Measurements from ENCODE around the gene FLNB. TPM values are rescaled to one million over a fixed set of nuclear protein-coding genes. Genes with fewer than 3 reads are reported as not detected.

The FLNB gene
- total RNA-seq, 1 donor from 2014 or later: 521 TPM

DNA sequence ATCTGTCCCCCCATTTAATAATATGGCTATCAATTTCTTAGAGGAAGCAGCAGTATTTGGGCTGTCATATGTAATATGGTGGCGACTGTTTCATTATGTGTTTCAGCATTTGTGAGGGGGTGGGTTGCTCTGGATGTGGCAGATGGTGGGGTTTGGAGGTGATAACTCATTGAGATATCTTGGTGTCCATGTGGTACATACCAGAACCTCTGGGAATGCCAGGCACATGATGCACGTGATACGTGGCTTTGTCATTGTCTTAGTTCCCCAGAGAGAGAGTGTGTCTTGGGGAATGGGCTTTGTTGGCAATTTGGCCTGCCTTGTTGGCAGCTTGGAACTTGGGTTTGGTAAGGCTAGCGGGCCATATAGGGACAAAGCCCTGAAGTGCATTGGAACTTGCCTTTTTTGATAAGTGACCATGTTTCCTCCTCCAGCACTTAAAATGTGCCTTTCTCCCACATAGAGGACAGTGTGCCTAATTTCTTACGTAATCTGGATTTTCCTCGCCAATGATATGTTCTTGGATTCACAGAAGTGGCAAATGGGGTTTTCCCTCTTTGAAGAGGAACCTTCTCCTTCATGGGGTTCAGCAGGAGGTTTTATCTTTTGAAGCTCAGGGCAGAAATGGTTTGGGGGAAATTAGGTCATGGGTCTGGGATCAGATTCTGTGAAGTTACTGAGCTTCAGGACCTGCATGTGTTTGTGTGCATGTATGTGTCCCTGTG lies 123.0 kb downstream of the FLNB start:
- Histone ChIP-seq H3K27me3 (ENCODE audit: insufficient read depth, low read length) (no peaks in the 10 kb centered on the region), H3K9ac (ENCODE audit: low read length) (no peak overlapping the region), H3K36me3 (ENCODE audit: insufficient read depth, low read length) (peaks cover 60% of the 10 kb centered on the region), H3K4me3 (ENCODE audit: insufficient read depth, low read depth, low read length) (no peak overlapping the region), H3K4me2 (ENCODE audit: low read length) (no peak overlapping the region), H3K4me1 (ENCODE audit: insufficient read depth, low read length) (no peaks in the 10 kb centered on the region), H3K79me2 (ENCODE audit: insufficient read depth, low read length) (peaks cover 27% of the 10 kb centered on the region), H4K20me1 (ENCODE audit: insufficient read depth, low read length) (peaks cover 68% of the 10 kb centered on the region), H3K9me3 (ENCODE audit: insufficient read depth, low read depth, low read length) (no peaks in the 10 kb centered on the region), H2AFZ (ENCODE audit: low read depth, low read length) (no peak overlapping the region), H3K27ac (ENCODE audit: low read depth, low read length) (no peak overlapping the region)
- TF ChIP-seq EZH2 (IDR thresholded peaks at IDR 0.05; ENCODE audit: insufficient read depth, low read length): no peak
- TF ChIP-seq, protein P1, sequence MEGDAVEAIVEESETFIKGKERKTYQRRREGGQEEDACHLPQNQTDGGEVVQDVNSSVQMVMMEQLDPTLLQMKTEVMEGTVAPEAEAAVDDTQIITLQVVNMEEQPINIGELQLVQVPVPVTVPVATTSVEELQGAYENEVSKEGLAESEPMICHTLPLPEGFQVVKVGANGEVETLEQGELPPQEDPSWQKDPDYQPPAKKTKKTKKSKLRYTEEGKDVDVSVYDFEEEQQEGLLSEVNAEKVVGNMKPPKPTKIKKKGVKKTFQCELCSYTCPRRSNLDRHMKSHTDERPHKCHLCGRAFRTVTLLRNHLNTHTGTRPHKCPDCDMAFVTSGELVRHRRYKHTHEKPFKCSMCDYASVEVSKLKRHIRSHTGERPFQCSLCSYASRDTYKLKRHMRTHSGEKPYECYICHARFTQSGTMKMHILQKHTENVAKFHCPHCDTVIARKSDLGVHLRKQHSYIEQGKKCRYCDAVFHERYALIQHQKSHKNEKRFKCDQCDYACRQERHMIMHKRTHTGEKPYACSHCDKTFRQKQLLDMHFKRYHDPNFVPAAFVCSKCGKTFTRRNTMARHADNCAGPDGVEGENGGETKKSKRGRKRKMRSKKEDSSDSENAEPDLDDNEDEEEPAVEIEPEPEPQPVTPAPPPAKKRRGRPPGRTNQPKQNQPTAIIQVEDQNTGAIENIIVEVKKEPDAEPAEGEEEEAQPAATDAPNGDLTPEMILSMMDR (IDR thresholded peaks at IDR 0.05; ENCODE audit: insufficient read depth, low read depth, low read length): no peak
- Mint-ChIP-seq H3K36me3 (ENCODE audit: low read depth, unreplicated experiment) (peaks cover 62% of the 10 kb centered on the region), H3K9me3 (ENCODE audit: unreplicated experiment) (no peaks in the 10 kb centered on the region), H3K27ac (ENCODE audit: unreplicated experiment) (peak overlapping the region; percentile 43), H3K4me3 (ENCODE audit: unreplicated experiment) (no peak overlapping the region), H3K27me3 (ENCODE audit: low read depth, unreplicated experiment) (no peaks in the 10 kb centered on the region), H3K4me1 (ENCODE audit: low read depth, unreplicated experiment) (peaks cover 7% of the 10 kb centered on the region)
- no peak for DNase-seq (ENCODE audit: low read depth)
- FAIRE-seq: no peak

GRCh38 chr3:58132850-58133249 lies 124.6 kb downstream of the FLNB start:
- TF ChIP-seq EZH2 (IDR thresholded peaks at IDR 0.05; ENCODE audit: insufficient read depth, low read length): no peak
- Histone ChIP-seq H3K27ac (ENCODE audit: low read depth, low read length) (no peak overlapping the region), H3K4me3 (ENCODE audit: insufficient read depth, low read depth, low read length) (no peak overlapping the region), H3K27me3 (ENCODE audit: insufficient read depth, low read length) (no peaks in the 10 kb centered on the region), H4K20me1 (ENCODE audit: insufficient read depth, low read length) (peaks cover 69% of the 10 kb centered on the region), H3K9me3 (ENCODE audit: insufficient read depth, low read depth, low read length) (no peaks in the 10 kb centered on the region), H3K4me1 (ENCODE audit: insufficient read depth, low read length) (no peaks in the 10 kb centered on the region), H2AFZ (ENCODE audit: low read depth, low read length) (no peak overlapping the region), H3K4me2 (ENCODE audit: low read length) (no peak overlapping the region), H3K79me2 (ENCODE audit: insufficient read depth, low read length) (peaks cover 27% of the 10 kb centered on the region), H3K9ac (ENCODE audit: low read length) (no peak overlapping the region), H3K36me3 (ENCODE audit: insufficient read depth, low read length) (peaks cover 64% of the 10 kb centered on the region)
- no peak for DNase-seq (ENCODE audit: low read depth)
- Mint-ChIP-seq H3K9me3 (ENCODE audit: unreplicated experiment) (no peaks in the 10 kb centered on the region), H3K27me3 (ENCODE audit: low read depth, unreplicated experiment) (no peaks in the 10 kb centered on the region), H3K27ac (ENCODE audit: unreplicated experiment) (no peak overlapping the region), H3K4me3 (ENCODE audit: unreplicated experiment) (no peak overlapping the region), H3K36me3 (ENCODE audit: low read depth, unreplicated experiment) (peaks cover 62% of the 10 kb centered on the region), H3K4me1 (ENCODE audit: low read depth, unreplicated experiment) (peaks cover 7% of the 10 kb centered on the region)
- no peak for FAIRE-seq

DNA sequence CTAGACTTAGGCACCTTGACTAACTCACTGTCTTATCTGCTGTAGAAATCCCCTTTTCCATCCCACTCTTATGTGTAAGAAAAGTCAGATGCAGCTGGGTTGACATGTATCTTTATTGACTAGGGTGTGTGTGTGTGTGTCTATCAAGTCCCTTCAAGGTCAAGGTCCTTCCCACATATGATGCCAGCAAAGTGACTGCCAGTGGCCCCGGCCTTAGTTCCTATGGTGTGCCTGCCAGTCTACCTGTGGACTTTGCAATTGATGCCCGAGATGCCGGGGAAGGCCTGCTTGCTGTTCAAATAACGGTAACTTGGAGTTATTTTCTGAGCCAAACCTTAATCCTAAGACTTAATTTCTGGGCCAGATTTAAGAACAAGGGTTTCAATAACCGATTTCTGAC lies 126.2 kb downstream of the FLNB start:
- no peaks in the 10 kb centered on the region for H3K27me3 Mint-ChIP-seq (ENCODE audit: low read depth, unreplicated experiment)
- Histone ChIP-seq H3K4me1 (ENCODE audit: insufficient read depth, low read length) (no peaks in the 10 kb centered on the region), H4K20me1 (ENCODE audit: insufficient read depth, low read length) (peaks cover 65% of the 10 kb centered on the region), H2AFZ (ENCODE audit: low read depth, low read length) (no peak overlapping the region), H3K4me3 (ENCODE audit: insufficient read depth, low read depth, low read length) (no peak overlapping the region), H3K36me3 (ENCODE audit: insufficient read depth, low read length) (peaks cover 76% of the 10 kb centered on the region), H3K27ac (ENCODE audit: low read depth, low read length) (no peak overlapping the region), H3K9ac (ENCODE audit: low read length) (no peak overlapping the region), H3K79me2 (ENCODE audit: insufficient read depth, low read length) (peaks cover 13% of the 10 kb centered on the region), H3K9me3 (ENCODE audit: insufficient read depth, low read depth, low read length) (no peaks in the 10 kb centered on the region), H3K4me2 (ENCODE audit: low read length) (no peak overlapping the region), H3K27me3 (ENCODE audit: insufficient read depth, low read length) (no peaks in the 10 kb centered on the region)
- H3K4me1 Mint-ChIP-seq (ENCODE audit: low read depth, unreplicated experiment): peaks cover 7% of the 10 kb centered on the region
- FAIRE-seq: no peak
- no peak overlapping the region for H3K4me3 Mint-ChIP-seq (ENCODE audit: unreplicated experiment)
- H3K9me3 Mint-ChIP-seq (ENCODE audit: unreplicated experiment): no peaks in the 10 kb centered on the region
- H3K36me3 Mint-ChIP-seq (ENCODE audit: low read depth, unreplicated experiment): peaks cover 59% of the 10 kb centered on the region
- H3K27ac Mint-ChIP-seq (ENCODE audit: unreplicated experiment): no peak overlapping the region
- DNase-seq (ENCODE audit: low read depth): no peak
- TF ChIP-seq, protein P1 (IDR thresholded peaks at IDR 0.05; ENCODE audit: insufficient read depth, low read depth, low read length): no peak
- no peak for TF ChIP-seq EZH2 (IDR thresholded peaks at IDR 0.05; ENCODE audit: insufficient read depth, low read length)
